ENCODE measurements around the gene CCDC169.

- TF ChIP-seq MXI1 (IDR thresholded peaks at IDR 0.05; ENCODE audit: borderline replicate concordance, low read depth, low read length) = no peak
- TF ChIP-seq CTCF (conservative IDR thresholded peaks at IDR 0.05; ENCODE audit: low read depth, low read length) = no peak
- TF ChIP-seq, protein P1, sequence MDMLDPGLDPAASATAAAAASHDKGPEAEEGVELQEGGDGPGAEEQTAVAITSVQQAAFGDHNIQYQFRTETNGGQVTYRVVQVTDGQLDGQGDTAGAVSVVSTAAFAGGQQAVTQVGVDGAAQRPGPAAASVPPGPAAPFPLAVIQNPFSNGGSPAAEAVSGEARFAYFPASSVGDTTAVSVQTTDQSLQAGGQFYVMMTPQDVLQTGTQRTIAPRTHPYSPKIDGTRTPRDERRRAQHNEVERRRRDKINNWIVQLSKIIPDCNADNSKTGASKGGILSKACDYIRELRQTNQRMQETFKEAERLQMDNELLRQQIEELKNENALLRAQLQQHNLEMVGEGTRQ (IDR thresholded peaks at IDR 0.05; ENCODE audit: low read depth, low read length) = peak; percentile 13; the same call in 1 of the 2 replicates
- no peak for TF ChIP-seq POLR2A (IDR thresholded peaks at IDR 0.05; ENCODE audit: low read depth, low read length)
Measured at GRCh38 chr13:36297366-36298338, at the start of gene CCDC169.

All from IMR-90 (cell line).